Measurements from ENCODE around the gene CYP27C1. TPM values are rescaled to one million over a fixed set of nuclear protein-coding genes. Genes with fewer than 3 reads are reported as not detected.
"Not testable (repeated sequence)": the region's sequence is repeated elsewhere in the genome, so short reads cannot be mapped to it uniquely, and the experiment has no call there.

The CYP27C1 gene
- total and polyA plus RNA-seq, 10 of the 15 experiments (the other 5 are each of a cell fraction or from before 2014, with no cell fraction given), result not detected

GRCh38 chr2:127216095-127216494 is 4.0 kb downstream of the CYP27C1 start (continued):
- no peak for TF ChIP-seq ZBTB40 (IDR thresholded peaks at IDR 0.05; ENCODE audit: borderline replicate concordance)

- H3K79me2 ChIP-seq (ENCODE audit: control insufficient read depth, insufficient read depth, low read length); POLR2A ChIA-PET; H3K27me3 ChIP-seq (replicated peaks in 1 of 2; ENCODE audit: control insufficient read depth in 2 of 2, insufficient read depth in 2 of 2, low read length in 1 of 2); SMC1A ChIA-PET (ENCODE audit: uncharacterized antibody, unreplicated experiment); H4K20me1 ChIP-seq (ENCODE audit: control insufficient read depth, insufficient read depth); H3K27ac ChIP-seq (ENCODE audit: control insufficient read depth, insufficient read depth); DNase-seq (ENCODE audit: low read depth, low spot score); H3K36me3 ChIP-seq (ENCODE audit: control insufficient read depth in 2 of 2, insufficient read depth in 2 of 2, low read length in 1 of 2); in situ Hi-C loops (cut with MboI); ATAC-seq; H3K4me3 ChIP-seq; FAIRE-seq; CTCF ChIA-PET; H3K9ac ChIP-seq (ENCODE audit: control insufficient read depth, insufficient read depth, low read length); H2AFZ ChIP-seq (ENCODE audit: control insufficient read depth, low read depth, low read length); RAD21 ChIA-PET (ENCODE audit: unreplicated experiment); BruUV-seq (replicated peaks); intact Hi-C loops (cut with micrococcal nuclease; ENCODE audit: unreplicated experiment); H3K4me2 ChIP-seq (ENCODE audit: control insufficient read depth, insufficient read depth); H3K9me3 ChIP-seq (replicated peaks; ENCODE audit: control insufficient read depth, insufficient read depth, low read length); H3K4me1 ChIP-seq (ENCODE audit: control insufficient read depth, insufficient read depth, low read length): not testable (repeated sequence)
- WGBS (ENCODE audit: insufficient coverage, insufficient replicate concordance, low lambda C conversion rate, missing lambda C conversion rate), result 37% methylated on average over 2 of the region's 2 CpGs
Measured at GRCh38 chr2:127214201-127214600, 5.9 kb downstream of the CYP27C1 start.
